GM21528 (cell line): ENCODE measurements around the gene RAPGEF4.
A peak's percentile ranks its signal among the peaks of the same experiment; 100 is the strongest.
"Not testable (repeated sequence)": the region's sequence is repeated elsewhere in the genome, so short reads cannot be mapped to it uniquely, and the experiment has no call there.

ENCODE experiments used
- ATAC-seq: cut with Tn5 transposase; IDR thresholded peaks from one replicate; pipeline ENCODE4 v1.9.1; 2021; ENCODE audit warnings: mild to moderate bottlenecking, moderate library complexity; ENCODE audit not compliant: unreplicated experiment, low FRiP score

RAPGEF4 gene

GRCh38 chr2:173079973-173080860 is 344.6 kb downstream of the RAPGEF4 start:
- ATAC-seq: no peak

GRCh38 chr2:173086518-173087213 is 351.0 kb downstream of the RAPGEF4 start:
- ATAC-seq: no peak

GRCh38 chr2:173087214-173087581 is 351.6 kb downstream of the RAPGEF4 start:
- ATAC-seq: no peak

GRCh38 chr2:173087793-173088496 is 352.3 kb downstream of the RAPGEF4 start:
- no peak for ATAC-seq

- ATAC-seq: no peak
Measured at GRCh38 chr2:173090276-173090877, 354.7 kb downstream of the RAPGEF4 start.

GRCh38 chr2:173090973-173091660 is 355.5 kb downstream of the RAPGEF4 start:
- no peak for ATAC-seq

GRCh38 chr2:173091910-173092309 is 356.3 kb downstream of the RAPGEF4 start:
- ATAC-seq: no peak

- no peak for ATAC-seq
Measured at GRCh38 chr2:173092844-173093402, 357.3 kb downstream of the RAPGEF4 start.

GRCh38 chr2:173093617-173094016 is 358.0 kb downstream of the RAPGEF4 start:
- ATAC-seq: not testable (repeated sequence)

- ATAC-seq: no peak
Measured at GRCh38 chr2:173094731-173095130, 359.1 kb downstream of the RAPGEF4 start.

- ATAC-seq: no peak
Measured at GRCh38 chr2:173095356-173095755, 359.7 kb downstream of the RAPGEF4 start.

GRCh38 chr2:173099271-173099670 is 363.6 kb downstream of the RAPGEF4 start:
- ATAC-seq: no peak

- ATAC-seq: no peak
Measured at GRCh38 chr2:173099804-173100203, 364.2 kb downstream of the RAPGEF4 start.

- ATAC-seq: peak; percentile 75
Measured at GRCh38 chr2:173101687-173102086, 366.0 kb downstream of the RAPGEF4 start.
